Adrenal gland (tissue), 12 donors: ENCODE data around the gene FMNL2. TPM values are rescaled to one million over a fixed set of nuclear protein-coding genes. Genes with fewer than 3 reads are reported as not detected.

Source experiments
- DNase-seq, 7 donors: peaks; one replicate each; pipeline ENCODE4 v3.0.0-alpha.2; 2019 to 2020
- H3K27ac ChIP-seq, 5 donors: fragments of 200-600 bp; sonication (generic) in 4 of 5; 1 replicate in 3 of 5; 2 replicates in 2 of 5; pipeline versions ENCODE4 v1.5.1 to v1.8.0; 2016 to 2020; ENCODE audit warnings: mild to moderate bottlenecking in 1 of 5
- H3K27me3 ChIP-seq: fragments of 200-600 bp; 2 replicates; pipeline ENCODE4 v1.8.0; 2021
- H3K36me3 ChIP-seq, 2 donors: fragments of 200-600 bp; replicated peaks in 1 of 2; 1 replicate in 1 of 2; 2 replicates in 1 of 2; pipeline versions ENCODE4 v1.5.1 to v1.8.0; 2018 to 2022
- H3K4me1 ChIP-seq, 2 donors: fragments of 200-600 bp; replicated peaks in 1 of 2; 1 replicate in 1 of 2; 2 replicates in 1 of 2; pipeline versions ENCODE4 v1.5.1 to v1.8.0; 2018 to 2021
- H3K4me3 ChIP-seq, 4 donors: fragments of 200-600 bp; sonication (generic) in 3 of 4; one replicate each; pipeline ENCODE4 v1.5.1; 2016 to 2018
- H3K9me3 ChIP-seq, 3 donors: fragments of 200-600 bp; sonication (generic) in 1 of 3; replicated peaks in 1 of 3; 1 replicate in 2 of 3; 2 replicates in 1 of 3; pipeline versions ENCODE4 v1.5.1 to v1.8.0; 2016 to 2021
- POLR2A ChIP-seq, 2 donors: fragments of 450-650 bp; IDR thresholded peaks; one replicate each; pipeline ENCODE4 v1.6.1; 2017; ENCODE audit warnings: antibody characterized with exemption in 2 of 2, mild to moderate bottlenecking in 2 of 2, moderate library complexity in 1 of 2
- whole genome bisulfite sequencing, 4 donors: extraction: QIAGEN DNeasy Blood & Tissue Kit in 2 of 4; methylation state at CpG; one replicate each; pipeline versions ENCODE4 v1.1.5 to v1.1.7; 2013 to 2017; 5-methylcytosine and 5-hydroxymethylcytosine counted together
- intact Hi-C, 2 donors: fragments of 100-400 bp; cut with DNase I; formaldehyde crosslinking; loops; one replicate each; pipeline versions ENCODE4 v1.14.1 to v1.15.0; 2022 to 2023
- polyA plus RNA-seq, 3 donors: library from polyadenylated mRNA; stranded (reverse); fragments of 200-250 nt in 2 of 3; fragments of 350-450 nt in 1 of 3; fragmentation: Illumina TruSeq in 1 of 3; extraction: RNeasy Lipid Tissue Mini Kit (QIAGEN cat#74804) in 1 of 3; gene quantifications; one replicate each; pipeline ENCODE4 v1.2.3, GENCODE V29; 2013 to 2014
- total RNA-seq, 9 donors: library from RNA; depleted of rRNA in 4 of 9; stranded (reverse); fragments of >200 nt in 4 of 9; fragments of 120-200 nt in 1 of 9; fragmentation: NEBNext Ultra II Directional in 1 of 9; extraction: Animal tissue kit (Norgen Biotek cat#: 25700) in 1 of 9; gene quantifications; one replicate each; pipeline versions ENCODE4 v1.1.0 to v1.2.4, GENCODE V29; 2013 to 2023
- TF ChIP-seq, protein P1 (sequence below), 6 experiments: fragments of 450-650 bp in 4 of 6; fragments of 200-600 bp in 2 of 6; sonication (generic) in 1 of 6; IDR thresholded peaks; 1 replicate in 5 of 6; 2 replicates in 1 of 6; pipeline versions ENCODE4 v1.5.1 to v1.8.0; 2016 to 2021; ENCODE audit warnings: antibody characterized with exemption in 6 of 6, mild to moderate bottlenecking in 2 of 6, moderate library complexity in 1 of 6
- donor health status: healthy with polysubstance abuse.
- donor health status: Bipolar disorder and iron deficiency.
- donor health status: DM: yes; HTN: yes; CAD: no.
- donor health status: DM: no; HTN: no; CAD: no.
- donor health status: DM: no; HTN: no; CAD: no.
- donor health status: DM: yes; HTN: yes; CAD: no.

The FMNL2 gene
- total and polyA plus RNA-seq, 12 donors: 23.5 to 54.2 (median 36.7) TPM

DNA sequence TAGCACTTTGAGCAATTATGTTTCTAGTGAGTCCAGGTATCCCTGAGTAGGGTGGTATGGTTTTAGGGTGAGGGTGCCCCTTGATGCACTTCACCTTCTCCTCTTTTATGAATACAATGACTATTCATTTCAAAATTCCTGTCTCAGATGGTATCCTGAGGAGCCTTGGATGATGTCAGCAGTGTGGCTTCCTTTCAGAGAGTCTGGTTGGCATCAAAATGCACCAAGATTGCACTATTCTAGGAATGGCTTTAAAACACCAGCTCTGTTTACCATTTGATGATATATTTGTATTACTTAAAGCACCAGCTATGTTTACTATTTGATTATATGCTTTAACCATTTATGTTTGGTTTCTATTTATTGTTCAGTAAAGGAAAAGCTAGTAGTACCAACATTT, 141.0 kb downstream of the FMNL2 start:
- intact Hi-C loops: no loop called here
- Histone ChIP-seq H3K4me1 (peaks cover 0 to 21% of the 10 kb centered on the region in 2 donors), H3K27ac (no peak overlapping the region), H3K27me3 (no peaks in the 10 kb centered on the region), H3K36me3 (no peaks in the 10 kb centered on the region), H3K4me3 (no peak overlapping the region), H3K9me3 (no peaks in the 10 kb centered on the region)
- no peak for DNase-seq
- TF ChIP-seq POLR2A (IDR thresholded peaks at IDR 0.05): no peak

- H3K4me1 ChIP-seq: peaks cover 0 to 12% of the 10 kb centered on the region in 2 donors
- no peaks in the 10 kb centered on the region for H3K27me3 ChIP-seq
- H3K36me3 ChIP-seq: no peaks in the 10 kb centered on the region
- H3K27ac ChIP-seq: no peak overlapping the region
- intact Hi-C loops: no loop called here
- WGBS, 4 donors: 83 to 87% (median 84%) methylated on average over 6 of the region's 6 CpGs
- H3K9me3 ChIP-seq: no peaks in the 10 kb centered on the region
- H3K4me3 ChIP-seq: no peak overlapping the region
- no peak for TF ChIP-seq POLR2A (IDR thresholded peaks at IDR 0.05)
- TF ChIP-seq, protein P1, sequence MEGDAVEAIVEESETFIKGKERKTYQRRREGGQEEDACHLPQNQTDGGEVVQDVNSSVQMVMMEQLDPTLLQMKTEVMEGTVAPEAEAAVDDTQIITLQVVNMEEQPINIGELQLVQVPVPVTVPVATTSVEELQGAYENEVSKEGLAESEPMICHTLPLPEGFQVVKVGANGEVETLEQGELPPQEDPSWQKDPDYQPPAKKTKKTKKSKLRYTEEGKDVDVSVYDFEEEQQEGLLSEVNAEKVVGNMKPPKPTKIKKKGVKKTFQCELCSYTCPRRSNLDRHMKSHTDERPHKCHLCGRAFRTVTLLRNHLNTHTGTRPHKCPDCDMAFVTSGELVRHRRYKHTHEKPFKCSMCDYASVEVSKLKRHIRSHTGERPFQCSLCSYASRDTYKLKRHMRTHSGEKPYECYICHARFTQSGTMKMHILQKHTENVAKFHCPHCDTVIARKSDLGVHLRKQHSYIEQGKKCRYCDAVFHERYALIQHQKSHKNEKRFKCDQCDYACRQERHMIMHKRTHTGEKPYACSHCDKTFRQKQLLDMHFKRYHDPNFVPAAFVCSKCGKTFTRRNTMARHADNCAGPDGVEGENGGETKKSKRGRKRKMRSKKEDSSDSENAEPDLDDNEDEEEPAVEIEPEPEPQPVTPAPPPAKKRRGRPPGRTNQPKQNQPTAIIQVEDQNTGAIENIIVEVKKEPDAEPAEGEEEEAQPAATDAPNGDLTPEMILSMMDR (IDR thresholded peaks at IDR 0.05): no peak
- DNase-seq: no peak
These were observed 142.5 kb downstream of the FMNL2 start for GRCh38 chr2:152477347-152478092.

DNA sequence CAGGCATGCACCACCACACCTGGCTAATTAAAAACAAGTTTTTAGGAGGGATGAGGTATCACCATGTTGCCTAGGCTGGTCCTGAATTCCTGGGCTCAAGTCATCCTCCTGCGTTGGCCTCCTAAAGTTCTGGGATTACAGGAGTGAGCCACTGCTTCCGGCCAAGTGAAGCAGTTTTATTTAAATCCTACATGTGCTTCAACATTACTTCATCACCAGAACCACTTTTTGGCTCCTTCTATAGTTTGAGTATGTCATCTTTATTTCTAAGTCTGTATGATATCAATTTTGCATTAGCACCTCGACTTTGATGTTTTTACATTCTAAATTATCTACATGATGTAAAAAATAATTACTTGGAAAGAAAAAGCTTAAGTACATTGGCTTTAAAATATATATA, 144.3 kb downstream of the FMNL2 start:
- Histone ChIP-seq H3K27ac (no peak overlapping the region), H3K4me1 (peaks cover 0 to 10% of the 10 kb centered on the region in 2 donors), H3K36me3 (no peaks in the 10 kb centered on the region), H3K9me3 (no peaks in the 10 kb centered on the region), H3K27me3 (no peaks in the 10 kb centered on the region), H3K4me3 (no peak overlapping the region)
- DNase-seq: no peak
- intact Hi-C loops: no loop called here
- TF ChIP-seq, protein P1 (IDR thresholded peaks at IDR 0.05): no peak
- no peak for TF ChIP-seq POLR2A (IDR thresholded peaks at IDR 0.05)
- 97 to 98% (median 97%) methylated on average over 3 of the region's 3 CpGs for WGBS, 4 donors

DNA sequence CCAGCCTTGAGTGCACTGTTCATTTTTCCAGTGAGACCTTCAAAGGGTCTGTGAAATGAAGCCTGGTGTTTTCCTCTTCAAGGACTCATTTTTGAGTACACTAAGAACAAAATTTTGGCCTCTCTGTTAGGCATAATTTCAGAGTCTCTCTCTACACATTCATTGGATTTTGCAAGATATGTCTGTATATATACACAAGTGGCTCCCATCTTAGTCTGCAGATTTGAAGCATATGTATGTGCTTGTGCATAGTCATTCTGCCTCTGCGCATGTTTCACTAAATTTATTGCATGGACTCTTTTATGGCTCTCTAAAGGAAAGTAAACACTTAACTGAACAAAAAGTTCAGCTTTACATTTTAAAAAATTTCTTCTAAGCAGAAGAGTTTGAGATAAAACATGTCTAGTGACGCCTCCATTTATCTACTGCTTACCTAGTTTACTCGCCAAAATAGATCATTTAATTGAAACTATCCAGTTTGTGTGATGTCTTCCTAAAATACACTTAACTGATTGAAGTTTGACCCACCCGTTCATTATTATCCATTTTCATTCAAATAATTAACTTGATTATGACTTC, 145.9 kb downstream of the FMNL2 start:
- Histone ChIP-seq H3K4me3 (no peak overlapping the region), H3K36me3 (no peaks in the 10 kb centered on the region), H3K27ac (no peak overlapping the region), H3K9me3 (no peaks in the 10 kb centered on the region), H3K27me3 (no peaks in the 10 kb centered on the region), H3K4me1 (peaks cover 0 to 14% of the 10 kb centered on the region in 2 donors)
- WGBS, 4 donors: 90 to 96% (median 94%) methylated on average over 4 of the region's 4 CpGs
- no peak for TF ChIP-seq POLR2A (IDR thresholded peaks at IDR 0.05)
- TF ChIP-seq, protein P1 (IDR thresholded peaks at IDR 0.05): no peak
- no peak for DNase-seq
- intact Hi-C loops: no loop called here
